ENCODE data around the gene WDR41.

Gene WDR41

GRCh38 chr5:77443670-77444069 is 48.4 kb downstream of the WDR41 start:
- no peak for DNase-seq

DNA sequence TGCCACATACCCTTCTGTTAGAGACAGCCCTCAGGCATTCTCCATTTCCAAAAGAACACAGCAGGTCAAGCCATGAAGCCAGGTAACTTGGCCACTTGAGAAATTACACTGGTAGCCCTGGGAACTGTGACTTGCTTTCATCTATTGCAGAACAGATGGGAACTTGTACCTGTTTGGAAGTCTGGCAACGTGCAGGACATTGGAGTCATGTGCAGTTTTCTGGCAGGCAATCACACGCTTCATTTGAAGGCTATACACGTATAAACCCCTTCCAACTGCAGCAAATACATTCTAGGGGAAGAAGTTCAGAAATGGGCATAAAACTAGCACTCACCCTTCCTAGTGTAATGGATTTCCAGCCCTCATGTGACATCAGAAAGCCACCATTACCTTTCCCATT is 54.0 kb downstream of the WDR41 start:
- DNase-seq: no peak

GRCh38 chr5:77437194-77437593 is 54.9 kb downstream of the WDR41 start:
- DNase-seq: no peak

GRCh38 chr5:77431719-77432118 is 60.4 kb downstream of the WDR41 start:
- DNase-seq: no peak

- no peak for DNase-seq
These were observed 60.8 kb downstream of the WDR41 start for GRCh38 chr5:77431286-77431685.

- no peak for DNase-seq
These were observed 61.4 kb downstream of the WDR41 start for GRCh38 chr5:77430726-77431125.

DNA sequence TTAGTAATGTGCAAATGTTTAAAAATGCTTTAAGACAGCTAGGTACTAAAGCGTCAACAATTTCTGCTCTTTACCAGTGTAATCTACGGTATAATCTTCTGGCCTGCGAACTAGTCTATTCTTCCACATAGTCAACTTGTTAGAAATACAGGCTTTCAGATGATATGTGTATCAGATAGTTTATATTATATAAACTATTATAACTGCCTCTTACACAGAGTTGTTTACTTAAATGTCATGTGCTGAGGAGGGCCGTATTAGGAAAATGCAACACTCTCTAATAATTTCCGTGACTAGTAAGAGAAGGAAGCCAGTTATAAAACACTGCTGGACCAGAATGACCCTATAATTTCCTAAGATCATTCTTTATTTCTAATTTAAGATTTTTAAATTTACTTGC is 63.6 kb downstream of the WDR41 start:
- no peak for DNase-seq

- DNase-seq: no peak
These were observed 64.1 kb downstream of the WDR41 start for GRCh38 chr5:77427998-77428397.

DNA sequence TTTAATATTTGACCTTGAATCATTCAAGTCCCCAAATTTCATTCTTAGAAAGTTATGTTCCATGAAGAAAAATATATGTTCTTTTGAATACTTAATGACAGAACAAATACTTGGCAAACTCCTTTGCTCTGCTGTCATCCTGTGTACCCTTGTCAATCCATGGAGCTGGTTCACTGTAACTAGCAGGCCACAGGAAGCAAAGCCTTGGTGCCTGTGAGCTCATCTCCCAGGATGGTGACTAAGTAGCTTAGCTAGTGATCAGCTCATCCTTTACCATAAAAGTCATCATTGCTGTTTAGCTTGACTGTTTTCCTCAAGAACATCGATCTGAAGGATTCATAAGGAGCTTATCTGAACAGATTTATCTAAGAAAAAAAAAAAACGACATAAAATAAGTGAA is 65.4 kb downstream of the WDR41 start:
- no peak for DNase-seq

- DNase-seq: no peak
These were observed 66.0 kb downstream of the WDR41 start for GRCh38 chr5:77425998-77426659.

DNA sequence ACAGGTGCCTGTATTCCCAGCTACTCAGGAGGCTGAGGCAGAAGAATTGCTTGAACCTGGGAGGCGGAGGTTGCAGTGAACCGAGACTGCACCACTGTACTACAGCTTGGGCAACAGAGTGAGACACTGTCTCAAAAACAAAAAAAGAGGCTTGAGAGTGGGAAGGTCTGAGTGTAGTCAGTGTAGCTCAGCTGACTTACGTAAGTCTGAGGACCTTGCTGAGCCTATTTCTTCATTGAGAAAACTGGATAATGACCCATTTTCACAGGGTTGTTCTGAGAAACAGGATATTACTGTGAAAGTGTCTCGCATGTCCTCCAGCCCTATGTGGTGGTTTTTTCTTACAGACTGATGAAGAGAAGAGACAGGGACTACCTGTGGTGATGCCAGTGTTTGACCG is 66.7 kb downstream of the WDR41 start:
- no peak for DNase-seq

GRCh38 chr5:77424921-77425320 is 67.2 kb downstream of the WDR41 start:
- DNase-seq: no peak

DNA sequence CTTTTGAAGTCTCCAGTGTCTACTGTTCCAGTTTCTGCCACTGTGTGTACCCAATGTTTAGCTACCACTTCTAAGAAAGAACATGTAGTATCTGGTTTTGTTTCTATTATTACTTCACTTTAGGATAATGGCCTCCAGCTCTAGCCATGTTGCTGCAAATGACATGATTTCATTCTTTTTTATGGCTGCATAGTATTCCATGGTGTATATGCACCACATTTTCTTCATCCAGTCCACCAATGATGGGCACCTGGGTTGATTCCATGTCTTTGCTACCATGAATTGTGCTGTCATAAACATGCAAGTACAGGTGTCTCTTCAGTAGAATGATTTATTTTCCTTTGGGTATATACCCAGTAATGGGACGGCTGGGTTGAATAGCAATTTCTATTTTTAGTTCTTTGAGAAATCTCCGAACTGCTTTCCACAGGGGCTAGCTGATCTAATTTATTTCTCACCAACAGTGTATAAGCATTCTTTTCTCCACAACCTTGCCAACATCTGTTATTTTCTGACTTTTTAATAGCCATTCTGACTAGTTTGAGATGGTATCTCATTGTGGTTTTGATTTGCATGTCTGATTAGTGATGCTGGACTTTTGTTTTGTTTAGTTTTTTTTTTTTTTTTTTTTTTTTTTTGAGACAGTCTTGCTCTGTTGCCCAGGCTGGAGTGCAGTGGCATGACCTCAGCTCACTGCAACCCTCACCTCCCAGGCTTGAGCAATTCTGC is 68.9 kb downstream of the WDR41 start:
- DNase-seq: no peak

DNA sequence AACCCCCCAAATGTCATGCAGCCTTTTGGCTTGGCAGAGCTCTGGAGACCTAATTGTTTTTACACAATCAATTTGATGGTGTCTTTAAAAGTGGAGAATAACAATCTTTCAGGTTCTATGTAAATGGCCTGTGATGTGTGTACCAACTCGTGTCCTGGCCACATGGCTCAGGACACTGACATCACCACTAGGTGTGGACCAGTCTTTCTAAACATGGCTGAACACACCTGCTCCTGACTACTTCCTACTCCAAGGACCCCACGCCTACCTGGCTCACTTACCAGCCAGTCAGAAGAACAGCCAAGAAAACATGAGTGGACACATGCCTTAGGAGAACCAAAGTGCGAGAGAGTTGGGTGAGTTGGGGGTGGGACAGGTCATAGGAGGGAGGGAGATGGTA is 71.2 kb downstream of the WDR41 start:
- DNase-seq: no peak

DNA sequence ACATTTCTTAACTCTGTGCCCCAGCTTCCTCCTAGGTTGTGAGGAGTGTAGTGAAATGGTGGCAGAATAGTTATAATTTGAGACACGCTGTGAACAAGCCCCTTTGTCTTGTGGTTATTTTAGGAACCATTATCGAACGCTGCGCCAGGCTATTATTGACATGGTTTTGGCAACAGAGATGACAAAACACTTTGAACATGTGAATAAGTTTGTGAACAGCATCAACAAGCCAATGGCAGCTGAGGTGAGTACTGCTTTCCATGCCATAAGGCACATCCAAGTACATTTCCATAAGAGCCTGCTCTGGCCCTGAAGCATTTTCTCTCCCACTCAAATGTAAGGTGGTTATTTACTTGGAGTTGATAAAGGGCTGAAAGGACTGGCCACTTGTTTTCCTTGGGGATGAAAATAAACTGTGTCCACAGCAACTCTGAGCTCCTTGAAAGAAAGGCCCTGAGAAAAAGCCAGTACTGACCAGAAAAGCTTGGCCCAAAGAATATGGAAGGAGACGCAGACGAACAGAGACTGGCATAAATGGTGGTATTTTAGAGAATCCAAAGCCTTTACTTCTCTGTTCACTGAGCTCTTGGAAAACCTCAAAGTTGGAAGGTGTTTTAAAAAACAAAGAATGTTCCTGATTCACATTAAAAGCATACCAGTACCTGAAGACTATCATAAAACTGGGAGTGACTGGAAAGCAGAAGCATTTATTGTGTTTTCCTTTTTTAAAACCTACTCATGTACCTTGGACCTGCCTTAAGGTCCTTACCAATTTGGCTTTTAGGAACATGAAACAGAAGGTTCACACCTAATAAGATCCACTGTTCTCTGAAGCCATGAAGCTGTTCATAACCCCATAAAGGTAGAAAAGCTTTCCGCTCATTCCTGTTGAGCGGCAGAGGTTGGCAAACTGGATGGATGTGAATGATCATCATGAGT is 72.2 kb downstream of the WDR41 start:
- no peak for DNase-seq

- no peak for DNase-seq
These were observed 73.2 kb downstream of the WDR41 start for GRCh38 chr5:77418601-77419581.

GRCh38 chr5:77418162-77418561 is 74.0 kb downstream of the WDR41 start:
- no peak for DNase-seq

DNA sequence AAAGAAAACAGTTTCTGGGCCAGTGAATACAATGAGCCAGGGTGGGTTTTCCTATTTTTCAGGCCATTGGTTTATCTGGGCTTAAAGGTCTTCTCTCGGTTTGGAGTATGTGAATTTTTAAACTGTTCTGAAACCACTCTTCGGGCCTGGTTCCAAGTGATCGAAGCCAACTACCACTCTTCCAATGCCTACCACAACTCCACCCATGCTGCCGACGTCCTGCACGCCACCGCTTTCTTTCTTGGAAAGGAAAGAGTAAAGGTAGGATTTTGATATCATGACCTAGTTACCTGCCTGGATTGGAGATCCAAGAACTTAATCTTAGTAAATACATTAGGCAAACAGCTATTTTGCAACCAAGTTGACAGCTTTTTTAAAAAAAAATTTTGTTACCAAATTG is 79.1 kb downstream of the WDR41 start:
- DNase-seq: no peak

DNA sequence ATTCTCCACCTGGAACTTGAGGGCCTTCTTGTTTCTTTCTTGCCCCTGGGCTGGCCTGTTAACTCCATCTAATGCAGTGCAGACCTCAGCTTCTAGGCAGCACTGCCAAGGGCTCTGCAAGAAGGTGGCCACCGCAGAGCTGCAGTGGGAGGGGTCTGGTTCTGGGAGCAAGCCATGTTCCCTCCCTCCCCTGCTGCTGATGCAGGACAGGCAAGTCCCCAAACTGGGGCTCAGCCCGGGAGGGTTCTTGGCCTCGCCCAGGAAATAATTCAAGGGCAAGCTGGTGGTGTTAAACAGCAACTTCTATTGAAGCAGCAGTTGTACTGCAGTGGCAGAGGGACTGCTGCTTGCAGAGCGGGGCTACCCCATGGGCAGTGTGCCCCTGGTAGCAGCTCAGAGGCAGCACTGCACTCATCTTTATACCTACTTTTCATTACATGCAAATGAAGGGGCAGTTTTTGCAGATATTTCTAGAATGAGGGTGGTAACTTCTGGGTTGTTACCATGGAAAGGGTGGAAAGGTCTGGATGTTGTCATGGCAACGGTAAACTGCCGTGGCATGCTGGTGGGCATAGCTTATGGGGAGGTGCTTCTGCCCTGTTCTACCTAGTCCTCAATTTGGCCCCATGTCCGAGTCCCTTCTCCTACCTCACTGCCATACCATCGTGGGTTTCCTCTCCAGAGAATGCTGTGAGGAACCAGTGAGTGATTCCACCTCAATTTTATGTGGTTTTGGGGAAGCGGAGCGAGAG is 82.1 kb downstream of the WDR41 start:
- DNase-seq: no peak

DNA sequence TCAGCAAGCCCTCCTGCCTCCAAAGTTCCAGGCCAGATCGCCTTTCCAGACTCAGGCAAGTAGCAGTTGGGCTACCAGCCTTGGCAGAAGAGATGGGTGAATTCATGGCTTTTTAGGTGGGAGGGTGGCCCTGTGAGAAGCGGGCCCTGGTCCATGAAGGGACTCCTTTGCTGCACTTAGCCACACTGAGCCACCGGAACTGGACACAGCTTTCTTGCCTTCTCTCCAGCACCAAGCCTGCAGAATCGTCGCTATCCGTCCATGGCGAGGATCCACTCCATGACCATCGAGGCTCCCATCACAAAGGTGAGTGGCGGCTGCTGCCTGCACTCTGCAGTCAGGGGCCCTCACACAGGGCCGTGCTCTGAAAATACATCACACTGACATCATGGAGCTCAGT is 85.0 kb downstream of the WDR41 start:
- no peak for DNase-seq

DNA sequence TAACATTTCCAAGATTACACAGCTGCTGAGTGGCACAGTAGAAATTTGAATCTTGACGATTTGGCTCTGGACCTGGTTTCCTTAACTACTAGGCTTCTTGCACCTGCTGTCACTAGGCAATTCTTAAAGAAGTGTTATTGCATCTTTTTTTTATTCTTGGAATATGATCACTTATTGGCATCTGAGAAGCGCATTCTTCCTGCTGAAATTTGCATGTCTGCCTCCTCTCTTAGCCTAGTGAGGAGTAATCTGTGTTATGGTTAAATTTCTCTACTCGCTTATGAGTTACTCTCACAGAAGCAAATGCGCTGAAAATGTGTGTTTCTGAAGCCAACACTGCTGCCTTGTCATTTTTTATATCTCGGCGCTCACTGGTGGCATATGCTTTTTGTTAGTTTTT is 89.3 kb downstream of the WDR41 start:
- DNase-seq: no peak

DNA sequence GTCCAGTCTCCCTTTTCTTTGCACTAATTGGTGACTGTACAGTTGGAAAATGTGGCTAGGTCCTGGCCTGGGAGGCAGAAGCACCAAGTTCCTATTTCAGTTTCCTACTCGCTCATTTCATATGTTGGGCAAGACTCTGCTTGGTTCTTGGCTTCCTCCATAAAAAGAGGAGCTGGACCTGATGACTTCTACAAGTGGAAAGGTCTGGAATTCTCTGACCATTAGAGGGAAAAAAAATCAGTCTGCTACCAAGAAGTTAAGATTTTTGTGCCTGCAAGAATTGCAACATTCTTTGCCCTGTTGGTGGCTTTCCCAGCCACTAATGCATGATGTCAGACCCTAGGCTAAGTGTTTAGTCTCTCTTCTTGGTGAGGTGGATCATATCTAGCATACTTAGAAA is 91.5 kb downstream of the WDR41 start:
- no peak for DNase-seq

Data from activated CD8-positive, alpha-beta memory T cell treated with anti-CD3 and anti-CD28 coated beads, Interleukin-2, amount 50 U/mL, for 4 hours (primary cell).